HCT116 (cell line): ENCODE results near the gene ELOVL5. TPM values are rescaled to one million over a fixed set of nuclear protein-coding genes. Genes with fewer than 3 reads are reported as not detected.

Experiments
- ATAC-seq: fragments of 200-7000 bp; cut with Tn5 transposase; 2 replicates; pipeline ENCODE4 v1.9.1; 2020; ENCODE audit warnings: mild to moderate bottlenecking, moderate library complexity
- BruUV-seq: library from RNA; stranded (reverse); fragments of 400-500 nt; replicated peaks from 2 replicates; lab custom pipeline; 2021; lab: Mats Ljungman, UMichigan
- CTCF ChIA-PET: fragments of 300-600 bp; sonication (Branson Sonifier 250); formaldehyde crosslinking; loops from one replicate; lab custom pipeline; 2021; ENCODE audit warnings: antibody characterized with exemption; lab: Charles Lee
- POLR2A ChIA-PET: fragments of 300-600, 350-600 bp; sonication (Branson Sonifier 250); formaldehyde crosslinking; loops from one replicate; lab custom pipeline; 2021; ENCODE audit warnings: antibody characterized with exemption; lab: Charles Lee
- RAD21 ChIA-PET, 2 experiments: fragments of 300-600 bp; sonication (Branson Sonifier 250); formaldehyde crosslinking; loops; one replicate each; lab custom pipeline; 2023; ENCODE audit warnings: low total read pairs in 2 of 2; ENCODE audit not compliant: uncharacterized antibody in 2 of 2, unreplicated experiment in 2 of 2, low non-redundant PET in 1 of 2; lab: Charles Lee
- DNase-seq: peaks from one replicate; pipeline ENCODE4 v3.0.0-alpha.2; 2010; ENCODE audit warnings: low read depth, low spot score
- H2AFZ ChIP-seq: fragments of 200-600 bp; shearing (Covaris generic), sonication (generic); 2 replicates; pipeline ENCODE4 v1.6.1; 2017; ENCODE audit warnings: low read depth, mixed run types, mixed read lengths, antibody characterized with exemption, low read length; ENCODE audit not compliant: poor library complexity, severe bottlenecking
- H3K27ac ChIP-seq: 2 replicates; pipeline ENCODE4 v1.5.1; 2012; ENCODE audit warnings: low read depth, low read length
- H3K27me3 ChIP-seq: fragments of 200-600 bp; sonication (generic); 2 replicates; pipeline ENCODE4 v1.6.1; 2016; ENCODE audit warnings: mixed run types, low read length, mixed read lengths; ENCODE audit not compliant: insufficient read depth
- H3K36me3 ChIP-seq, 2 experiments: fragments of 200-500 bp in 1 of 2; fragments of 200-600 bp in 1 of 2; sonication (Bioruptor generic) in 1 of 2; sonication (generic) in 1 of 2; 2 replicates each; pipeline versions ENCODE4 v1.5.1 to v1.6.1; 2014 to 2016; ENCODE audit warnings: low read length in 2 of 2, inconsistent platforms in 1 of 2, mixed read lengths in 1 of 2, mixed run types in 1 of 2; ENCODE audit not compliant: insufficient read depth in 2 of 2, control insufficient read depth in 1 of 2
- H3K4me1 ChIP-seq, 2 experiments: fragments of 200-600 bp in 1 of 2; sonication (generic) in 1 of 2; 2 replicates each; pipeline versions ENCODE4 v1.5.1 to v1.6.1; 2012 to 2017; ENCODE audit warnings: low read length in 2 of 2, inconsistent platforms in 1 of 2, mild to moderate bottlenecking in 1 of 2, mixed read lengths in 1 of 2, mixed run types in 1 of 2, moderate library complexity in 1 of 2; ENCODE audit not compliant: insufficient read depth in 2 of 2, control insufficient read depth in 1 of 2
- H3K4me2 ChIP-seq: fragments of 200-600 bp; sonication (generic); 2 replicates; pipeline ENCODE4 v1.6.1; 2017; ENCODE audit warnings: mixed run types, low read length, mixed read lengths
- H3K4me3 ChIP-seq, 2 experiments: fragments of 200-600 bp in 1 of 2; sonication (generic) in 1 of 2; replicated peaks in 1 of 2; 2 replicates each; pipeline ENCODE4 v1.5.1; 2011 to 2016; ENCODE audit warnings: low read length in 2 of 2, control low read depth in 1 of 2, low read depth in 1 of 2, mild to moderate bottlenecking in 1 of 2, mixed read lengths in 1 of 2, mixed run types in 1 of 2
- H3K79me2 ChIP-seq: fragments of 200-600 bp; sonication (generic); 2 replicates; pipeline ENCODE4 v1.6.1; 2017; ENCODE audit warnings: mild to moderate bottlenecking, mixed run types, low read length, moderate library complexity, mixed read lengths; ENCODE audit not compliant: insufficient read depth
- H3K9ac ChIP-seq: fragments of 200-600 bp; sonication (generic); 2 replicates; pipeline ENCODE4 v1.6.1; 2016; ENCODE audit warnings: low read length, mixed read lengths
- H3K9me2 ChIP-seq: fragments of 200-600 bp; sonication (generic), shearing (Covaris generic); 2 replicates; pipeline ENCODE4 v1.6.1; 2017; ENCODE audit warnings: mixed run types, mild to moderate bottlenecking, moderate library complexity; ENCODE audit not compliant: insufficient read depth
- H3K9me3 ChIP-seq, 2 experiments: fragments of 200-500 bp in 1 of 2; fragments of 200-600 bp in 1 of 2; sonication (Bioruptor generic) in 1 of 2; sonication (generic) in 1 of 2; 2 replicates each; pipeline ENCODE4 v1.6.1; 2014 to 2017; ENCODE audit warnings: low read length in 2 of 2, mixed read lengths in 2 of 2, inconsistent platforms in 1 of 2, low read depth in 1 of 2, mild to moderate bottlenecking in 1 of 2, mixed run types in 1 of 2, moderate library complexity in 1 of 2; ENCODE audit not compliant: control insufficient read depth in 1 of 2, insufficient read depth in 1 of 2
- H4K20me1 ChIP-seq: fragments of 200-600 bp; sonication (generic), shearing (Covaris generic); 2 replicates; pipeline ENCODE4 v1.6.1; 2017; ENCODE audit warnings: mixed run types, mild to moderate bottlenecking, moderate library complexity; ENCODE audit not compliant: insufficient read depth
- ATF3 ChIP-seq: IDR thresholded peaks from 2 replicates; pipeline ENCODE4 v1.6.1; 2012
- CBX3 ChIP-seq: IDR thresholded peaks from 2 replicates; pipeline ENCODE4 v1.6.1; 2012; ENCODE audit warnings: low read depth
- CEBPB ChIP-seq: IDR thresholded peaks from 2 replicates; pipeline ENCODE4 v1.6.1; 2012; ENCODE audit warnings: low read depth
- CTCF ChIP-seq, 3 experiments: fragments of 200-600 bp in 1 of 3; sonication (generic) in 1 of 3; IDR thresholded peaks in 2 of 3; conservative IDR thresholded peaks in 1 of 3; 2 replicates each; pipeline ENCODE4 v1.5.1; 2012 to 2017; ENCODE audit warnings: low read depth in 2 of 3, low read length in 2 of 3, antibody characterized with exemption in 1 of 3, borderline replicate concordance in 1 of 3, control low read depth in 1 of 3, mild to moderate bottlenecking in 1 of 3, mixed read lengths in 1 of 3, mixed run types in 1 of 3, moderate library complexity in 1 of 3; ENCODE audit not compliant: insufficient read depth in 1 of 3
- ELF1 ChIP-seq: IDR thresholded peaks from 2 replicates; pipeline ENCODE4 v1.6.1; 2012; ENCODE audit warnings: low read depth, borderline replicate concordance
- SP1 ChIP-seq: IDR thresholded peaks from 2 replicates; pipeline ENCODE4 v1.6.1; 2012; ENCODE audit warnings: low read depth
- SRF ChIP-seq: IDR thresholded peaks from 2 replicates; pipeline ENCODE4 v1.6.1; 2012; ENCODE audit warnings: low read depth
- TCF7L2 ChIP-seq: IDR thresholded peaks from 2 replicates; pipeline ENCODE4 v1.7.0; 2011; ENCODE audit warnings: borderline replicate concordance, inconsistent platforms; ENCODE audit not compliant: insufficient read depth, insufficient read length; ENCODE audit errors: extremely low read depth
- YY1 ChIP-seq: IDR thresholded peaks from 2 replicates; pipeline ENCODE4 v1.6.1; 2011; ENCODE audit warnings: low read length, low read depth, moderate library complexity, mild to moderate bottlenecking; ENCODE audit not compliant: insufficient replicate concordance; ENCODE audit errors: extremely low read depth
- ZFX ChIP-seq: fragments of 450-650 bp; IDR thresholded peaks from 2 replicates; pipeline ENCODE4 v1.6.1; 2017
- ZNF274 ChIP-seq: fragments of 200-500 bp; sonication (Bioruptor generic); IDR thresholded peaks from 2 replicates; pipeline ENCODE4 v1.6.1; 2014; ENCODE audit warnings: mild to moderate bottlenecking, low read depth, low read length, inconsistent platforms
- intact Hi-C: fragments of 100-400 bp; cut with micrococcal nuclease; formaldehyde crosslinking; loops from 2 replicates; pipeline ENCODE4 v1.10.0; 2022
- total RNA-seq: library from RNA; stranded (reverse); gene quantifications from one replicate; pipeline ENCODE4 v1.2.1, GENCODE V29; 2021; ENCODE audit not compliant: unreplicated experiment
- TF ChIP-seq, protein P1 (sequence below): IDR thresholded peaks from 2 replicates; pipeline ENCODE4 v1.6.1; 2012; ENCODE audit warnings: low read depth
- TF ChIP-seq, protein P2 (sequence below): IDR thresholded peaks from 2 replicates; pipeline ENCODE4 v1.6.1; 2011; ENCODE audit warnings: mild to moderate bottlenecking, low read length, moderate library complexity; ENCODE audit not compliant: insufficient replicate concordance; ENCODE audit errors: extremely low read depth
- TF ChIP-seq, protein P3 (sequence below): IDR thresholded peaks from 2 replicates; pipeline ENCODE4 v1.6.1; 2012

Gene ELOVL5
- total RNA-seq, 1 experiment from 2014 or later, result 85.3 TPM

- H3K79me2 ChIP-seq, result peaks cover 81% of the 10 kb centered on the region
Observed at GRCh38 chr6:53322188-53323029, 26.3 kb downstream of the ELOVL5 start.

More at GRCh38 chr6:53322188-53323029, 26.3 kb downstream of the ELOVL5 start:
- CTCF ChIA-PET, result no interaction called here
- TF ChIP-seq TCF7L2, result no peak
- no peak for TF ChIP-seq ZNF274
- no peak for TF ChIP-seq CBX3
- TF ChIP-seq SP1, result no peak
- TF ChIP-seq ATF3, result no peak
- TF ChIP-seq, protein P1, sequence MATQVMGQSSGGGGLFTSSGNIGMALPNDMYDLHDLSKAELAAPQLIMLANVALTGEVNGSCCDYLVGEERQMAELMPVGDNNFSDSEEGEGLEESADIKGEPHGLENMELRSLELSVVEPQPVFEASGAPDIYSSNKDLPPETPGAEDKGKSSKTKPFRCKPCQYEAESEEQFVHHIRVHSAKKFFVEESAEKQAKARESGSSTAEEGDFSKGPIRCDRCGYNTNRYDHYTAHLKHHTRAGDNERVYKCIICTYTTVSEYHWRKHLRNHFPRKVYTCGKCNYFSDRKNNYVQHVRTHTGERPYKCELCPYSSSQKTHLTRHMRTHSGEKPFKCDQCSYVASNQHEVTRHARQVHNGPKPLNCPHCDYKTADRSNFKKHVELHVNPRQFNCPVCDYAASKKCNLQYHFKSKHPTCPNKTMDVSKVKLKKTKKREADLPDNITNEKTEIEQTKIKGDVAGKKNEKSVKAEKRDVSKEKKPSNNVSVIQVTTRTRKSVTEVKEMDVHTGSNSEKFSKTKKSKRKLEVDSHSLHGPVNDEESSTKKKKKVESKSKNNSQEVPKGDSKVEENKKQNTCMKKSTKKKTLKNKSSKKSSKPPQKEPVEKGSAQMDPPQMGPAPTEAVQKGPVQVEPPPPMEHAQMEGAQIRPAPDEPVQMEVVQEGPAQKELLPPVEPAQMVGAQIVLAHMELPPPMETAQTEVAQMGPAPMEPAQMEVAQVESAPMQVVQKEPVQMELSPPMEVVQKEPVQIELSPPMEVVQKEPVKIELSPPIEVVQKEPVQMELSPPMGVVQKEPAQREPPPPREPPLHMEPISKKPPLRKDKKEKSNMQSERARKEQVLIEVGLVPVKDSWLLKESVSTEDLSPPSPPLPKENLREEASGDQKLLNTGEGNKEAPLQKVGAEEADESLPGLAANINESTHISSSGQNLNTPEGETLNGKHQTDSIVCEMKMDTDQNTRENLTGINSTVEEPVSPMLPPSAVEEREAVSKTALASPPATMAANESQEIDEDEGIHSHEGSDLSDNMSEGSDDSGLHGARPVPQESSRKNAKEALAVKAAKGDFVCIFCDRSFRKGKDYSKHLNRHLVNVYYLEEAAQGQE, result no peak
- TF ChIP-seq CTCF (IDR thresholded peaks at IDR 0.05 in 2 of 3, conservative IDR thresholded peaks at IDR 0.05 in 1 of 3; ENCODE audit: borderline replicate concordance in 1 of 3, insufficient read depth in 1 of 3, low read depth in 2 of 3, low read length in 2 of 3), result no peak
- no peak for TF ChIP-seq ZFX
- no peak for TF ChIP-seq ELF1
- TF ChIP-seq, protein P2, sequence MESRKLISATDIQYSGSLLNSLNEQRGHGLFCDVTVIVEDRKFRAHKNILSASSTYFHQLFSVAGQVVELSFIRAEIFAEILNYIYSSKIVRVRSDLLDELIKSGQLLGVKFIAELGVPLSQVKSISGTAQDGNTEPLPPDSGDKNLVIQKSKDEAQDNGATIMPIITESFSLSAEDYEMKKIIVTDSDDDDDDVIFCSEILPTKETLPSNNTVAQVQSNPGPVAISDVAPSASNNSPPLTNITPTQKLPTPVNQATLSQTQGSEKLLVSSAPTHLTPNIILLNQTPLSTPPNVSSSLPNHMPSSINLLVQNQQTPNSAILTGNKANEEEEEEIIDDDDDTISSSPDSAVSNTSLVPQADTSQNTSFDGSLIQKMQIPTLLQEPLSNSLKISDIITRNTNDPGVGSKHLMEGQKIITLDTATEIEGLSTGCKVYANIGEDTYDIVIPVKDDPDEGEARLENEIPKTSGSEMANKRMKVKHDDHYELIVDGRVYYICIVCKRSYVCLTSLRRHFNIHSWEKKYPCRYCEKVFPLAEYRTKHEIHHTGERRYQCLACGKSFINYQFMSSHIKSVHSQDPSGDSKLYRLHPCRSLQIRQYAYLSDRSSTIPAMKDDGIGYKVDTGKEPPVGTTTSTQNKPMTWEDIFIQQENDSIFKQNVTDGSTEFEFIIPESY, result no peak
- TF ChIP-seq, protein P3, sequence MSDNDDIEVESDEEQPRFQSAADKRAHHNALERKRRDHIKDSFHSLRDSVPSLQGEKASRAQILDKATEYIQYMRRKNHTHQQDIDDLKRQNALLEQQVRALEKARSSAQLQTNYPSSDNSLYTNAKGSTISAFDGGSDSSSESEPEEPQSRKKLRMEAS, result no peak
- no peak for TF ChIP-seq SRF
- TF ChIP-seq YY1, result no peak
- no peak for TF ChIP-seq CEBPB
- TF ChIP-seq, all 23 proteins: peak for 0
- Histone ChIP-seq H4K20me1 (peaks cover 11% of the 10 kb centered on the region; the same call in 1 of the 2 replicates), H3K4me2 (no peak overlapping the region), H3K9me3 (no peaks in the 10 kb centered on the region), H3K27ac (no peak overlapping the region), H3K4me1 (peaks cover 19 to 27% of the 10 kb centered on the region in 2 experiments), H3K36me3 (no peaks in the 10 kb centered on the region), H3K27me3 (no peaks in the 10 kb centered on the region), H2AFZ (no peak overlapping the region), H3K9me2 (no peaks in the 10 kb centered on the region), H3K4me3 (no peak overlapping the region), H3K9ac (no peak overlapping the region)
- intact Hi-C loops, result no loop called here
- DNase-seq (no peak), ATAC-seq (no peak)
- BruUV-seq, result no TSS peak
- POLR2A ChIA-PET, result no interaction called here
- RAD21 ChIA-PET, result no interaction called here
